K562 (cell line): Measurements from ENCODE around the gene COQ6. TPM values are rescaled to one million over a fixed set of nuclear protein-coding genes. Genes with fewer than 3 reads are reported as not detected.
"Not testable (repeated sequence)": the region's sequence is repeated elsewhere in the genome, so short reads cannot be mapped to it uniquely, and the experiment has no call there.

ENCODE experiments used
- ATAC-seq: fragments of 200-7000 bp; cut with Tn5 transposase; 3 replicates; pipeline ENCODE4 v1.9.1; 2020; ENCODE audit warnings: moderate library complexity
- BruUV-seq: library from RNA; stranded (reverse); fragments of 400-500 nt; replicated peaks from 2 replicates; lab custom pipeline; 2021; lab: Mats Ljungman, UMichigan
- CTCF ChIA-PET: fragments of 300-600 bp; formaldehyde crosslinking; extraction: SDS; loops from one replicate; lab custom pipeline; 2021; ENCODE audit warnings: low intra/inter-chr PET ratio; lab: Yijun Ruan, JAX
- POLR2A ChIA-PET: fragments of 300-600, 350-650 bp; sonication (Branson Sonifier 250); formaldehyde crosslinking; extraction: SDS; loops from one replicate; lab custom pipeline; 2021; ENCODE audit warnings: antibody characterized with exemption, inconsistent platforms; lab: Yijun Ruan, JAX
- DNase-seq, 4 experiments: peaks; one replicate each; pipeline versions ENCODE4 v3.0.0 to v3.0.0-alpha.2; 2011 to 2018; ENCODE audit warnings: low spot score in 3 of 4, mixed read lengths in 3 of 4; ENCODE audit errors: extremely low read depth in 1 of 4
- FAIRE-seq: peaks from 2 replicates; lab custom pipeline; 2011; peaks lifted over from hg19 to GRCh38; lab: Jason Lieb, UNC
- H2AFZ ChIP-seq: 2 replicates; pipeline ENCODE4 v1.6.0; 2011; ENCODE audit warnings: low read depth, low read length, control low read depth, inconsistent platforms
- H3K27ac ChIP-seq: fragments of 200-600 bp; 3 replicates; pipeline ENCODE4 v1.8.0; 2011; ENCODE audit warnings: low read depth, mild to moderate bottlenecking, control low read depth, inconsistent platforms, low read length, moderate library complexity, mixed read lengths; ENCODE audit errors: extremely low read depth
- H3K27me3 ChIP-seq, 2 experiments: fragments of 300-600 bp in 1 of 2; 2 replicates in 1 of 2; 3 replicates in 1 of 2; pipeline versions ENCODE4 v1.6.0 to v1.8.0; 2011; ENCODE audit warnings: inconsistent platforms in 2 of 2, low read length in 2 of 2, mild to moderate bottlenecking in 1 of 2, mixed read lengths in 1 of 2, moderate library complexity in 1 of 2; ENCODE audit not compliant: control insufficient read depth in 2 of 2, insufficient read depth in 2 of 2
- H3K36me3 ChIP-seq: fragments of 300-600 bp; 3 replicates; pipeline ENCODE4 v1.8.0; 2011; ENCODE audit warnings: mild to moderate bottlenecking, low read length, inconsistent platforms; ENCODE audit not compliant: control insufficient read depth, insufficient read depth
- H3K4me1 ChIP-seq, 2 experiments: fragments of 200-600 bp in 1 of 2; replicated peaks in 1 of 2; 2 replicates in 1 of 2; 3 replicates in 1 of 2; pipeline versions ENCODE4 v1.5.1 to v1.8.0; 2011; ENCODE audit warnings: inconsistent platforms in 2 of 2, low read length in 2 of 2, mild to moderate bottlenecking in 1 of 2, mixed read lengths in 1 of 2, moderate library complexity in 1 of 2; ENCODE audit not compliant: control insufficient read depth in 2 of 2, insufficient read depth in 2 of 2
- H3K4me2 ChIP-seq: 2 replicates; pipeline ENCODE4 v1.6.1; 2011; ENCODE audit warnings: low read length, control low read depth, inconsistent platforms, mixed read lengths; ENCODE audit not compliant: insufficient read depth
- H3K4me3 ChIP-seq: fragments of 200-600 bp; sonication (generic), shearing (Covaris generic); 2 replicates; pipeline ENCODE4 v1.5.1; 2016; ENCODE audit warnings: control low read depth, inconsistent platforms
- H3K79me2 ChIP-seq: fragments of 200-600 bp; 3 replicates; pipeline ENCODE4 v1.8.0; 2011; ENCODE audit warnings: low read length, inconsistent platforms; ENCODE audit not compliant: control insufficient read depth, insufficient read depth
- H3K9ac ChIP-seq, 2 experiments: 2 replicates each; pipeline versions ENCODE4 v1.6.0 to v1.6.1; 2011; ENCODE audit warnings: low read depth in 2 of 2, low read length in 2 of 2, control low read depth in 1 of 2, inconsistent platforms in 1 of 2, mild to moderate bottlenecking in 1 of 2, mixed read lengths in 1 of 2; ENCODE audit not compliant: insufficient read depth in 1 of 2
- H3K9me1 ChIP-seq: one replicate; pipeline ENCODE4 v1.6.0; 2011; ENCODE audit warnings: inconsistent platforms, mild to moderate bottlenecking, low read length, moderate library complexity; ENCODE audit not compliant: control insufficient read depth, insufficient read depth
- H3K9me3 ChIP-seq: replicated peaks from 2 replicates; pipeline ENCODE4 v1.5.1; 2011; ENCODE audit warnings: low read depth, low read length, inconsistent platforms; ENCODE audit not compliant: control insufficient read depth, insufficient read depth
- H4K20me1 ChIP-seq: replicated peaks from 2 replicates; pipeline ENCODE4 v1.6.1; 2011; ENCODE audit warnings: low read length, inconsistent platforms, mixed read lengths; ENCODE audit not compliant: control insufficient read depth, insufficient read depth
- C11orf30 ChIP-seq: fragments of 450-650 bp; IDR thresholded peaks from 2 replicates; pipeline ENCODE4 v1.6.1; 2016; ENCODE audit warnings: low read depth, mild to moderate bottlenecking
- L3MBTL2 ChIP-seq: fragments of 450-650 bp; IDR thresholded peaks from 2 replicates; pipeline ENCODE4 v1.6.1; 2016; ENCODE audit warnings: mild to moderate bottlenecking, moderate library complexity
- ZNF316 ChIP-seq: fragments of 450-650 bp; IDR thresholded peaks from 2 replicates; pipeline ENCODE4 v1.6.1; 2016
- WGBS: fragments of 100-300 bp; shearing (Covaris generic); methylation state at CpG from one replicate; pipeline ENCODE4 v1.1.6; 2016; ENCODE audit warnings: low coverage, mixed read lengths; ENCODE audit not compliant: insufficient coverage; ENCODE audit errors: missing lambda C conversion rate; 5-methylcytosine and 5-hydroxymethylcytosine counted together
- in situ Hi-C: fragments of 300-500 bp; cut with MboI; formaldehyde crosslinking; loops from 4 replicates; pipeline ENCODE4 v1.15.0; 2018; ENCODE audit warnings: inconsistent platforms, mixed read lengths
- intact Hi-C: fragments of 100-400 bp; cut with micrococcal nuclease; formaldehyde crosslinking; loops from 2 replicates; pipeline ENCODE4 v1.14.2; 2022
- polyA plus RNA-seq, 8 experiments: library from polyadenylated mRNA; depleted of rRNA in 4 of 8; stranded (reverse) in 5 of 8; unstranded in 3 of 8; fragments of >200 nt; fragmentation: Nextera tagmentation in 2 of 8; fragmentation: Illumina TruSeq in 1 of 8; extraction: Ambion mirVana in 2 of 8; extraction: Trizol in 1 of 8; gene quantifications; 2 replicates each; pipeline versions ENCODE4 v1.2.1 to v1.2.3, GENCODE V29; 2011 to 2014; ENCODE audit warnings: inconsistent platforms in 1 of 8, missing spikeins in 1 of 8
- total RNA-seq, 7 experiments: library from RNA; depleted of rRNA in 6 of 7; stranded (reverse); fragments of >200 nt in 6 of 7; fragmentation: Illumina TruSeq in 2 of 7; extraction: Trizol in 2 of 7; gene quantifications; 2 replicates each; pipeline versions ENCODE4 v1.2.1 to v1.2.3, GENCODE V29; 2011 to 2021; ENCODE audit warnings: low replicate concordance in 1 of 7

COQ6 gene
- total and polyA plus RNA-seq, 9 of the 15 experiments (the other 6 are each of a cell fraction or from before 2014, with no cell fraction given), result 4.3 to 29.0 (median 11.7) TPM

GRCh38 chr14:73998726-73999125 is 48.6 kb downstream of the COQ6 start:
- 63% methylated on average over 2 of the region's 2 CpGs for WGBS
- Histone ChIP-seq H4K20me1 (no peaks in the 10 kb centered on the region), H3K36me3 (peaks cover 22% of the 10 kb centered on the region; the same call in 2 of the 3 replicates), H3K9me3 (no peaks in the 10 kb centered on the region), H2AFZ (no peak overlapping the region), H3K4me2 (no peak overlapping the region), H3K4me1 (no peaks in the 10 kb centered on the region), H3K79me2 (no peaks in the 10 kb centered on the region), H3K4me3 (no peak overlapping the region), H3K9ac (no peak overlapping the region), H3K27ac (no peak overlapping the region)
- DNase-seq (no peak), ATAC-seq (no peak)
- in situ Hi-C loops (no loop called here), intact Hi-C loops (no loop called here)
- ChIA-PET POLR2A (interaction anchor here (0.7 to 1.4 kb wide), 2 partner anchors 15 to 20 kb away, joined by 3 to 6 read pairs; partner anchors contain the start of genes BBOF1 and ENTPD5), CTCF (no interaction called here)
- BruUV-seq, result no TSS peak
- TF ChIP-seq L3MBTL2, result no peak
- TF ChIP-seq, all 486 proteins: peak for 0
- H3K27me3 ChIP-seq, result no peaks in the 10 kb centered on the region
- FAIRE-seq, result no peak
- no peaks in the 10 kb centered on the region for H3K9me1 ChIP-seq

- H3K27ac ChIP-seq, H2AFZ ChIP-seq, H3K4me3 ChIP-seq, H3K4me2 ChIP-seq, intact Hi-C loops, CTCF ChIA-PET, H3K27me3 ChIP-seq, FAIRE-seq, H3K9me3 ChIP-seq, H3K79me2 ChIP-seq, H3K9me1 ChIP-seq, H3K4me1 ChIP-seq, BruUV-seq, H4K20me1 ChIP-seq, ATAC-seq, DNase-seq, in situ Hi-C loops, H3K9ac ChIP-seq, POLR2A ChIA-PET: not testable (repeated sequence)
- peaks cover 21% of the 10 kb centered on the region; the same call in 2 of the 3 replicates for H3K36me3 ChIP-seq
- 93% methylated on average over 3 of the region's 3 CpGs for WGBS
- TF ChIP-seq ZNF316 (peak; percentile 72), C11orf30 (peak; percentile 55; the same call in 1 of the 2 replicates)
Observed at GRCh38 chr14:74005664-74006063, 55.6 kb downstream of the COQ6 start.
